ENCODE measurements around the gene TAF15.

DNA sequence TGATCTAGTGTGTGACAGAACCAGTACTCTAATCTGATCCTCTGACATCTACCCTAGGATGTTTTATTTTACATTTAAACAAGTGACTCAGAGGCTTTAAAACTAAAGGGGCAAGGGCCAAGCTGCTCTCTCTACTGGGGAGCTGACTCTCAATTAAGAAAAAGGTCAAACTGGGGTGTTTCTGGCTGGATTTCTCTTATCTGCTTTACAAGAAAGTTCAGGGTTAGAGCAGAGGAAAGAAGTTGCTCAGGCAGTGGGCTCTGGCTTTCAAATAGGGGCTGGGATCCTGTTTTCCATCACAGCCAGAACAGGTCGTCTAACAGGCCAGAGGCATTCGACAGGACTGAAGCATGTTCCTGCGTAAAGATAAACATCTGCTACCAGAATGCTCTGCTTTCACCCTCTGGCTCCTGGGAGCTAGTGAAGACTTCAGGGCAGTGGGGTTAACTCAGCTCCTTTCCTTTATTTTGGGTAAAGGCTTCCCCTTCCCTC lies 22.3 kb upstream of the TAF15 start:
- TF ChIP-seq, protein P1, sequence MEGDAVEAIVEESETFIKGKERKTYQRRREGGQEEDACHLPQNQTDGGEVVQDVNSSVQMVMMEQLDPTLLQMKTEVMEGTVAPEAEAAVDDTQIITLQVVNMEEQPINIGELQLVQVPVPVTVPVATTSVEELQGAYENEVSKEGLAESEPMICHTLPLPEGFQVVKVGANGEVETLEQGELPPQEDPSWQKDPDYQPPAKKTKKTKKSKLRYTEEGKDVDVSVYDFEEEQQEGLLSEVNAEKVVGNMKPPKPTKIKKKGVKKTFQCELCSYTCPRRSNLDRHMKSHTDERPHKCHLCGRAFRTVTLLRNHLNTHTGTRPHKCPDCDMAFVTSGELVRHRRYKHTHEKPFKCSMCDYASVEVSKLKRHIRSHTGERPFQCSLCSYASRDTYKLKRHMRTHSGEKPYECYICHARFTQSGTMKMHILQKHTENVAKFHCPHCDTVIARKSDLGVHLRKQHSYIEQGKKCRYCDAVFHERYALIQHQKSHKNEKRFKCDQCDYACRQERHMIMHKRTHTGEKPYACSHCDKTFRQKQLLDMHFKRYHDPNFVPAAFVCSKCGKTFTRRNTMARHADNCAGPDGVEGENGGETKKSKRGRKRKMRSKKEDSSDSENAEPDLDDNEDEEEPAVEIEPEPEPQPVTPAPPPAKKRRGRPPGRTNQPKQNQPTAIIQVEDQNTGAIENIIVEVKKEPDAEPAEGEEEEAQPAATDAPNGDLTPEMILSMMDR (IDR thresholded peaks at IDR 0.05), result no peak
- TF ChIP-seq POLR2A (IDR thresholded peaks at IDR 0.05) (no peak), EP300 (IDR thresholded peaks at IDR 0.05) (no peak)

Measured in tibial nerve (tissue), 4 donors.